ENCODE data around the gene MRPL40.

Gene MRPL40

DNA sequence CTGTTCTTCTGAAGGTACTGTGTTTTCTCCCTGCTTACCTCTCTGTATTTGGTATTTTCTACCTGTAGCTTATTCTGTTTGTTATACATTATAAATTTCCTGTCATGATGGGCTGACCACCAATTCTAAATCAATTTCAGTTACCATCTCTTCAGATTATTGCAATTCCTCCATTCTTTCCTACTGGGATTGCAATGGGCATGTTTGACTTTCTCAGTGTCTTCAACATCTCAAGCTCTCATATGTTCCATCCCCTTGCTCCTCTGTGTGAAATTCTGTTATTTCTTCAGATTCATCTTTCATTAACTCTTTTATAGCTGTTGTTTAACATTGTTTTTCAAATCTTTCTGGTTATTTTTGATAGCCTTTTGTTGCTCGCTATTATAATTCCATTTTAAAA, 30.7 kb downstream of the MRPL40 start:
- Histone ChIP-seq H2AFZ (ENCODE audit: low read depth, low read length) (no peak overlapping the region), H3K4me3 (ENCODE audit: insufficient read depth in 1 of 2, low read depth in 1 of 2, low read length in 2 of 2) (no peak overlapping the region), H2AK5ac (ENCODE audit: low read length, severe bottlenecking) (no peak overlapping the region), H3K23ac (ENCODE audit: low read length in 2 of 2) (no peak overlapping the region), H3K18ac (ENCODE audit: low read depth in 1 of 2, low read length in 2 of 2) (no peak overlapping the region), H3K4me1 (ENCODE audit: control insufficient read depth, insufficient read depth, low read depth, low read length) (no peaks in the 10 kb centered on the region), H3K79me1 (replicated peaks; ENCODE audit: low read length, poor library complexity, severe bottlenecking) (peaks cover 22% of the 10 kb centered on the region), H2BK5ac (ENCODE audit: low read depth, low read length, poor library complexity, severe bottlenecking) (no peak overlapping the region), H3K9me3 (ENCODE audit: control insufficient read depth, low read length) (no peaks in the 10 kb centered on the region), H2BK12ac (ENCODE audit: low read length in 2 of 2) (no peak overlapping the region), H3K4me2 (ENCODE audit: low read length, poor library complexity, severe bottlenecking) (no peak overlapping the region), H2BK15ac (ENCODE audit: low read depth, poor library complexity, severe bottlenecking) (no peak overlapping the region), H4K91ac (ENCODE audit: low read length) (no peak overlapping the region), H3K4ac (ENCODE audit: low read depth in 1 of 2, low read length in 2 of 2) (no peak overlapping the region), H4K8ac (ENCODE audit: low read length) (no peak overlapping the region), H3K14ac (ENCODE audit: low read length in 2 of 2) (no peak overlapping the region), H3K27me3 (ENCODE audit: control insufficient read depth in 1 of 2, insufficient read depth in 1 of 2, low read length in 2 of 2) (no peaks in the 10 kb centered on the region), H2BK120ac (ENCODE audit: low read depth, low read length) (no peak overlapping the region), H3K9ac (ENCODE audit: low read length) (peak overlapping the region; percentile 64), H3K27ac (ENCODE audit: low read length, poor library complexity, severe bottlenecking) (no peak overlapping the region), H3K36me3 (ENCODE audit: control insufficient read depth in 1 of 2, insufficient read depth in 2 of 2, low read depth in 1 of 2, low read length in 2 of 2) (peaks cover 49 to 89% of the 10 kb centered on the region in 2 experiments)
- DNase-seq = no peak
- WGBS = no CpG with 5 or more reads among the region's 1 CpG

DNA sequence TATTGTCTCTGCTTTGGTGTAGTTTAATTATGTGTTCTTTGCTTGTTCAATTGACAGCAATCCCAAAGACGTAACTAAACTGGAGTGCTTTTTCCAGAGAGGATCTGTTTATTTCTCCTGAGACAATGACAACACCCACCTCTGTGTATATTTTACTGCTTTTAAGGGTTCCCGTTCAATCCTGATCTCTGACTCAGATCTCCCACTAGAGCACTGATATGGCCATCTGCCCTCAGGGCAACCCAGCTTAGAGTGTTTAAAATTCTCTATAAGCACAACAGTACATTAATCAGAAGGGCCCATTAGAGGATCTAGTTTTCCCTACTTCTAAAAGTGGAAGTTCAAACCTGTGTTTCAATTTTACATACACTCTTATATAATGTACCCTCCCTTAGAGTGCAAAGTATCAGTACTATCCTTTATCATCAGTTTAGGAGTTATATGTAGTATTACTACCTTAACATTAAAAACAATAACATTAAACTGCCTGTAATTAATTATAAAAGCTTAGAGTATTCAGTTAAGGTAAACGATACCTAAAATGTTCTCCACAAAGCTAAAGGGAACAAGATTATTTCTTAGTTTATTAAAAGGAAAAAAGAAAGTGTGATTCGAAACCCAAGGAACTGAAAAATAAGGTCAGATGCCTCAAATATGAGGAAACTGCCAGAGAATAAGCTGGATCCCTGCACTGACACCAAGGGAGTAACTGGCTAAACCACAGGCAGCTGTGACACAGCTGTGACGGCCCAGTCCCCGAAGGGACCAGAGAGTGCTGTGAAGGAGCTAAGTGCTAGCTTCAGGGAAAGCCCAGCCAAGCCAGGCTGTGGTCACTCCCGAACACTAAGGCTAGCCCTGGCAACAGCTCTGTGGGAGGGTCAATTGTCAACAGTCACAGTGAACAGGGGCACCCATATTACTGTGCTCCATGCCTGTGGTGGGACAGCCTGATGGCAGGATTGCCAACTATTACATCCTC, 31.4 kb downstream of the MRPL40 start:
- Histone ChIP-seq H3K9ac (ENCODE audit: low read length) (peak overlapping the region; percentile 64), H3K79me1 (replicated peaks; ENCODE audit: low read length, poor library complexity, severe bottlenecking) (peaks cover 27% of the 10 kb centered on the region), H3K4ac (ENCODE audit: low read depth in 1 of 2, low read length in 2 of 2) (no peak overlapping the region), H3K4me1 (ENCODE audit: control insufficient read depth, insufficient read depth, low read depth, low read length) (no peaks in the 10 kb centered on the region), H3K18ac (ENCODE audit: low read depth in 1 of 2, low read length in 2 of 2) (no peak overlapping the region), H3K9me3 (ENCODE audit: control insufficient read depth, low read length) (no peaks in the 10 kb centered on the region), H2BK120ac (ENCODE audit: low read depth, low read length) (no peak overlapping the region), H3K27ac (ENCODE audit: low read length, poor library complexity, severe bottlenecking) (no peak overlapping the region), H4K91ac (ENCODE audit: low read length) (peak overlapping the region; percentile 43), H3K4me2 (ENCODE audit: low read length, poor library complexity, severe bottlenecking) (no peak overlapping the region), H2AFZ (ENCODE audit: low read depth, low read length) (no peak overlapping the region), H2AK5ac (ENCODE audit: low read length, severe bottlenecking) (no peak overlapping the region), H3K27me3 (ENCODE audit: control insufficient read depth in 1 of 2, insufficient read depth in 1 of 2, low read length in 2 of 2) (no peaks in the 10 kb centered on the region), H2BK5ac (ENCODE audit: low read depth, low read length, poor library complexity, severe bottlenecking) (no peak overlapping the region), H3K4me3 (ENCODE audit: insufficient read depth in 1 of 2, low read depth in 1 of 2, low read length in 2 of 2) (no peak overlapping the region), H3K14ac (ENCODE audit: low read length in 2 of 2) (no peak overlapping the region), H2BK15ac (ENCODE audit: low read depth, poor library complexity, severe bottlenecking) (no peak overlapping the region), H3K36me3 (ENCODE audit: control insufficient read depth in 1 of 2, insufficient read depth in 2 of 2, low read depth in 1 of 2, low read length in 2 of 2) (peaks cover 54 to 91% of the 10 kb centered on the region in 2 experiments), H2BK12ac (ENCODE audit: low read length in 2 of 2) (no peak overlapping the region), H3K23ac (ENCODE audit: low read length in 2 of 2) (no peak overlapping the region), H4K8ac (ENCODE audit: low read length) (no peak overlapping the region)
- DNase-seq = peak; percentile 88
- 48% methylated on average over 6 of the region's 7 CpGs for WGBS

DNA sequence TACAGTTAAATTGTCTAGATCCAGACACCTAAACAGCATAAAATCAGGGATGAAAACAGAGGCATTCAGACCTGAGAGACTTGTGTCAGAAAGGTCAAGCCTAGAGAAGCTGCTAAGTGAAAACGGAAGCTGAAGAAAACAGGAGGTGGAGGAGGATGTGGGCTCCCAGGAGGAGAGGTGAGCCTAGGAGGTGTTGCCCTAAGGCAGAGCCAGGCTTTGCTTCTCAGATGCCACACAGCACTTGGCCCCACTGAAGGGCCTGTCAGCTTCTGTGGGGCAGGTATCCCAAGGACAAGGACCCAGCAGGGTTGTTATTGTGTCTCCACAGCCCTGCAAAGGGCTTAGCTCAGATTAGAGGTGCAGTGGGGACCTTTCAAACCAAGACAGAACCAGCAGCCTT, 32.2 kb downstream of the MRPL40 start:
- H3K14ac ChIP-seq (ENCODE audit: low read length in 2 of 2) = no peak overlapping the region
- no peak overlapping the region for H2AFZ ChIP-seq (ENCODE audit: low read depth, low read length)
- H3K9ac ChIP-seq (ENCODE audit: low read length) = peak overlapping the region; percentile 64
- H3K4me3 ChIP-seq (ENCODE audit: insufficient read depth in 1 of 2, low read depth in 1 of 2, low read length in 2 of 2) = no peak overlapping the region
- H3K23ac ChIP-seq (ENCODE audit: low read length in 2 of 2) = no peak overlapping the region
- H2BK120ac ChIP-seq (ENCODE audit: low read depth, low read length) = no peak overlapping the region
- peaks cover 34% of the 10 kb centered on the region for H3K79me1 ChIP-seq (replicated peaks; ENCODE audit: low read length, poor library complexity, severe bottlenecking)
- 83% methylated on average over 1 of the region's 1 CpG for whole genome bisulfite sequencing
- H3K4ac ChIP-seq (ENCODE audit: low read depth in 1 of 2, low read length in 2 of 2) = no peak overlapping the region
- H2AK5ac ChIP-seq (ENCODE audit: low read length, severe bottlenecking) = no peak overlapping the region
- H2BK5ac ChIP-seq (ENCODE audit: low read depth, low read length, poor library complexity, severe bottlenecking) = no peak overlapping the region
- no peak overlapping the region for H2BK15ac ChIP-seq (ENCODE audit: low read depth, poor library complexity, severe bottlenecking)
- H3K18ac ChIP-seq (ENCODE audit: low read depth in 1 of 2, low read length in 2 of 2) = no peak overlapping the region
- peak overlapping the region in 1 of 2 experiments; percentile 45 for H2BK12ac ChIP-seq (ENCODE audit: low read length in 2 of 2)
- no peak overlapping the region for H4K91ac ChIP-seq (ENCODE audit: low read length)
- H3K4me1 ChIP-seq (ENCODE audit: control insufficient read depth, insufficient read depth, low read depth, low read length) = no peaks in the 10 kb centered on the region
- H3K4me2 ChIP-seq (ENCODE audit: low read length, poor library complexity, severe bottlenecking) = no peak overlapping the region
- DNase-seq = no peak
- H3K36me3 ChIP-seq (ENCODE audit: control insufficient read depth in 1 of 2, insufficient read depth in 2 of 2, low read depth in 1 of 2, low read length in 2 of 2) = peaks cover 58 to 92% of the 10 kb centered on the region in 2 experiments
- H3K27me3 ChIP-seq (ENCODE audit: control insufficient read depth in 1 of 2, insufficient read depth in 1 of 2, low read length in 2 of 2) = no peaks in the 10 kb centered on the region
- no peaks in the 10 kb centered on the region for H3K9me3 ChIP-seq (ENCODE audit: control insufficient read depth, low read length)
- no peak overlapping the region for H3K27ac ChIP-seq (ENCODE audit: low read length, poor library complexity, severe bottlenecking)
- H4K8ac ChIP-seq (ENCODE audit: low read length) = no peak overlapping the region

DNA sequence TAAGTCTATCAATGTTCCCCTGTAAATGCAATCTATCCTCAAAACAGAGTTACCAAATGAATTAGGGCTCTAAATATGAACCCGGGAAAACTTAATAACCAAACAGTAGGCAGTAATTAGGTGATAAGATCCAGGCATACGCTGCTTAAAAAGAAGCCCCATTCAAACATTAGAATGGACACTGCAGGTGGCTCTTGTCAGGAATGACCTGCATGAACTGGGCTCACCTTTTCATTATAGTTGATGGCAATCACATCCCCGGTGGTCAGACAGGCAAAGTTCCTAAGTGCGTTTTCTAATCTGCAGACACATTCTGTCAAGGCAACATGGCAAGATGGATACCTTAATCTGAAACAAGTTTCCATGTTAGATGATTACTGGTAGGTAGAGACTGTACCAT, 32.6 kb downstream of the MRPL40 start:
- no peak overlapping the region for H2AK5ac ChIP-seq (ENCODE audit: low read length, severe bottlenecking)
- DNase-seq = no peak
- H2BK12ac ChIP-seq (ENCODE audit: low read length in 2 of 2) = no peak overlapping the region
- no peak overlapping the region for H3K4me3 ChIP-seq (ENCODE audit: insufficient read depth in 1 of 2, low read depth in 1 of 2, low read length in 2 of 2)
- no peak overlapping the region for H3K27ac ChIP-seq (ENCODE audit: low read length, poor library complexity, severe bottlenecking)
- no peak overlapping the region for H3K14ac ChIP-seq (ENCODE audit: low read length in 2 of 2)
- no peak overlapping the region for H3K4me2 ChIP-seq (ENCODE audit: low read length, poor library complexity, severe bottlenecking)
- no peak overlapping the region for H4K8ac ChIP-seq (ENCODE audit: low read length)
- H3K23ac ChIP-seq (ENCODE audit: low read length in 2 of 2) = no peak overlapping the region
- H3K9ac ChIP-seq (ENCODE audit: low read length) = no peak overlapping the region
- no peak overlapping the region for H3K18ac ChIP-seq (ENCODE audit: low read depth in 1 of 2, low read length in 2 of 2)
- H2BK15ac ChIP-seq (ENCODE audit: low read depth, poor library complexity, severe bottlenecking) = no peak overlapping the region
- no peaks in the 10 kb centered on the region for H3K9me3 ChIP-seq (ENCODE audit: control insufficient read depth, low read length)
- 93% methylated on average over 4 of the region's 4 CpGs for WGBS
- H2BK5ac ChIP-seq (ENCODE audit: low read depth, low read length, poor library complexity, severe bottlenecking) = no peak overlapping the region
- no peaks in the 10 kb centered on the region for H3K27me3 ChIP-seq (ENCODE audit: control insufficient read depth in 1 of 2, insufficient read depth in 1 of 2, low read length in 2 of 2)
- no peaks in the 10 kb centered on the region for H3K4me1 ChIP-seq (ENCODE audit: control insufficient read depth, insufficient read depth, low read depth, low read length)
- H2BK120ac ChIP-seq (ENCODE audit: low read depth, low read length) = no peak overlapping the region
- no peak overlapping the region for H3K4ac ChIP-seq (ENCODE audit: low read depth in 1 of 2, low read length in 2 of 2)
- H2AFZ ChIP-seq (ENCODE audit: low read depth, low read length) = no peak overlapping the region
- peaks cover 38% of the 10 kb centered on the region for H3K79me1 ChIP-seq (replicated peaks; ENCODE audit: low read length, poor library complexity, severe bottlenecking)
- H3K36me3 ChIP-seq (ENCODE audit: control insufficient read depth in 1 of 2, insufficient read depth in 2 of 2, low read depth in 1 of 2, low read length in 2 of 2) = peaks cover 63 to 96% of the 10 kb centered on the region in 2 experiments
- H4K91ac ChIP-seq (ENCODE audit: low read length) = no peak overlapping the region
